Activated T-cell treated with anti-CD3 and anti-CD28 coated beads for 4 hours (primary cell): ENCODE data around the gene PNP.
"Not testable (repeated sequence)": the region's sequence is repeated elsewhere in the genome, so short reads cannot be mapped to it uniquely, and the experiment has no call there.

Source experiments
- DNase-seq: peaks from one replicate; pipeline ENCODE4 v3.0.0-alpha.2; 2020

Gene PNP

GRCh38 chr14:20493634-20494033 lies 24.4 kb downstream of the PNP start:
- no peak for DNase-seq

GRCh38 chr14:20494935-20495766 lies 25.9 kb downstream of the PNP start:
- no peak for DNase-seq

- no peak for DNase-seq
These were observed 29.4 kb downstream of the PNP start for GRCh38 chr14:20498622-20499021.

- DNase-seq, result no peak
These were observed 29.9 kb downstream of the PNP start for GRCh38 chr14:20499108-20499507.

GRCh38 chr14:20499881-20500280 lies 30.7 kb downstream of the PNP start:
- no peak for DNase-seq

GRCh38 chr14:20501346-20501745 lies 32.1 kb downstream of the PNP start:
- DNase-seq, result no peak

GRCh38 chr14:20503898-20504297 lies 34.7 kb downstream of the PNP start:
- DNase-seq, result no peak

GRCh38 chr14:20506276-20506675 lies 37.1 kb downstream of the PNP start:
- DNase-seq, result not testable (repeated sequence)

- not testable (repeated sequence) for DNase-seq
These were observed 37.5 kb downstream of the PNP start for GRCh38 chr14:20506752-20507151.

GRCh38 chr14:20507537-20507936 lies 38.3 kb downstream of the PNP start:
- not testable (repeated sequence) for DNase-seq

- DNase-seq, result no peak
These were observed 39.2 kb downstream of the PNP start for GRCh38 chr14:20508367-20508766.

GRCh38 chr14:20512177-20512905 lies 43.1 kb downstream of the PNP start:
- no peak for DNase-seq

GRCh38 chr14:20515846-20516245 lies 46.6 kb downstream of the PNP start:
- DNase-seq, result no peak

- no peak for DNase-seq
These were observed 47.7 kb downstream of the PNP start for GRCh38 chr14:20516921-20517320.

- DNase-seq, result no peak
These were observed 53.1 kb downstream of the PNP start for GRCh38 chr14:20522332-20522731.

GRCh38 chr14:20524027-20524426 lies 54.8 kb downstream of the PNP start:
- DNase-seq, result no peak
